ENCODE data around the gene LINGO3.

DNA sequence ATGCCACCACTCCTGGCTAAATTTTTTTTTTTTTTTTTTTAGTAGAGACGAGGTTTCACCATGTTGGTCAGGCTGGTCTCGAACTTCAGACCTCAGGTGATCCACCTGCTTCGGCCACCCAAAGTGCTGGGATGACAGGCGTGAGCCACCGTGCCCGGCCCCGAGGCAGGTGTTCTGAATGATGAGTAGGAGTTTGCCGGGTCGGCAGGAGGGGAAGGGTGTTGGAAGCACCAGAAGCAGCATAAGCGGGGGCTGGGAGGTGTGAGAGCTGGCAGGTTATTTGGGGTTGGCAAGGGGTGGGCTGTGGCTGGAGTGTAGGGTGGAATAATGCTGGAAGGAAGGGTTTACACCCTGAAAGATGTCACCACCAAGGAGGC, 22.3 kb upstream of the LINGO3 start:
- no peak for TF ChIP-seq EZH2 (IDR thresholded peaks at IDR 0.05; ENCODE audit: borderline replicate concordance, insufficient read depth, low read depth, low read length, poor library complexity, severe bottlenecking)
- TF ChIP-seq, protein P1, sequence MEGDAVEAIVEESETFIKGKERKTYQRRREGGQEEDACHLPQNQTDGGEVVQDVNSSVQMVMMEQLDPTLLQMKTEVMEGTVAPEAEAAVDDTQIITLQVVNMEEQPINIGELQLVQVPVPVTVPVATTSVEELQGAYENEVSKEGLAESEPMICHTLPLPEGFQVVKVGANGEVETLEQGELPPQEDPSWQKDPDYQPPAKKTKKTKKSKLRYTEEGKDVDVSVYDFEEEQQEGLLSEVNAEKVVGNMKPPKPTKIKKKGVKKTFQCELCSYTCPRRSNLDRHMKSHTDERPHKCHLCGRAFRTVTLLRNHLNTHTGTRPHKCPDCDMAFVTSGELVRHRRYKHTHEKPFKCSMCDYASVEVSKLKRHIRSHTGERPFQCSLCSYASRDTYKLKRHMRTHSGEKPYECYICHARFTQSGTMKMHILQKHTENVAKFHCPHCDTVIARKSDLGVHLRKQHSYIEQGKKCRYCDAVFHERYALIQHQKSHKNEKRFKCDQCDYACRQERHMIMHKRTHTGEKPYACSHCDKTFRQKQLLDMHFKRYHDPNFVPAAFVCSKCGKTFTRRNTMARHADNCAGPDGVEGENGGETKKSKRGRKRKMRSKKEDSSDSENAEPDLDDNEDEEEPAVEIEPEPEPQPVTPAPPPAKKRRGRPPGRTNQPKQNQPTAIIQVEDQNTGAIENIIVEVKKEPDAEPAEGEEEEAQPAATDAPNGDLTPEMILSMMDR (IDR thresholded peaks at IDR 0.05), result no peak
